ENCODE results near the gene TOB2. TPM values are rescaled to one million over a fixed set of nuclear protein-coding genes. Genes with fewer than 3 reads are reported as not detected.

The TOB2 gene
- total and polyA plus RNA-seq, 9 of the 15 experiments (the other 6 are each of a cell fraction or from before 2014, with no cell fraction given), result 3.3 to 20.5 (median 7.3) TPM

DNA sequence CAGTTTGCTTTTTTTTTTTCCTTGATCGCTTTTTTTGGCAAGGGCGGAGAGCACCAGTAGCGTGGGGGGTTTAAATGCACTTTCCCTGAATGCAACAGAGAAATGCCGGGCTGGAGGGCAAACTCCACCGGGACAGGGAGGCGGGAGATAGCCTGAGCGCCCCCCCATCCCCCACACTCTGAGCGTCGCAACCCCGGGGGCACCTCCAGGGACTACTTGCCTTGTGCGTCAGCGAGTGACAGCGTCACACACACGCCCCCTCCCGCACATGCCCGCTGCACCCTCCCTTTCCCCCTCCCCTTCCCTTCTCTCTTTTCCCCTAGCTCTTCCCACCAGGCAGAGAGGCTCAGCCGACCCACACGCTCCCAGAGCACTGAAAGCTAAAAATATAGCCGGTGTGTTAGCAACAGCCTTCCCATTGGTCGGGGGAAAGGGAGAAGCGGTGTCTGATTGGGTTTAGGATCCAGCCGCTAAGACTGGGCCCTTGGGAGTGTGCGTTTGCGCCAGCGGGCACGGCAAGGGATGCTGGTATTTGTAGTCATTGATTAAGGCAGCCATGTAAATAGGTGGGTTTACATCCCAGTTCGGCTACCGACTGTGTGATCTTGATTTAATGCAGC, 1.7 kb upstream of the TOB2 start (continued):
- TF ChIP-seq TCF3 (CRISPR knock-in tag; IDR thresholded peaks at IDR 0.05) (0 out of 2 replicates have a peak, but pooled peaks have one; percentile 16), CREM (IDR thresholded peaks at IDR 0.05; ENCODE audit: low read depth) (peak; percentile 95), CC2D1A (IDR thresholded peaks at IDR 0.05) (no peak), YBX1 (IDR thresholded peaks at IDR 0.05) (no peak), ZNF766 (CRISPR knock-in tag; conservative IDR thresholded peaks at IDR 0.05) (no peak), KHSRP (IDR thresholded peaks at IDR 0.05) (no peak), THRA (IDR thresholded peaks at IDR 0.05) (no peak), SIN3A (IDR thresholded peaks at IDR 0.05; ENCODE audit: borderline replicate concordance in 2 of 2, control insufficient read depth in 1 of 2, low read depth in 2 of 2, low read length in 2 of 2) (peak; percentile 24 to 58; a peak in 1 of 4 replicates), FOS (IDR thresholded peaks at IDR 0.05; ENCODE audit: extremely low read depth, insufficient read length) (peak; percentile 51), ERF (CRISPR knock-in tag; IDR thresholded peaks at IDR 0.05) (no peak), ATF7 (IDR thresholded peaks at IDR 0.05) (peak; percentile 37; the same call in 1 of the 2 replicates), POLR2AphosphoS5 (IDR thresholded peaks at IDR 0.05; ENCODE audit: control insufficient read depth, insufficient read depth, low read depth, low read length) (0 out of 2 replicates have a peak, but pooled peaks have one; percentile 39), HMGN3 (IDR thresholded peaks at IDR 0.05; ENCODE audit: borderline replicate concordance, extremely low read depth, insufficient read length, low read depth, low read length) (no peak), TFAP4 (CRISPR knock-in tag; IDR thresholded peaks at IDR 0.05; ENCODE audit: borderline replicate concordance) (peak; percentile 56; the same call in 1 of the 2 replicates), CREB1 (IDR thresholded peaks at IDR 0.05) (peak; percentile 84), CREB1 (CRISPR knock-in tag; IDR thresholded peaks at IDR 0.05) (peak; percentile 78), EGR1 (conservative IDR thresholded peaks at IDR 0.05) (peak; percentile 68), FOXK2 (conservative IDR thresholded peaks at IDR 0.05 in 1 of 2, IDR thresholded peaks at IDR 0.05 in 1 of 2; ENCODE audit: low read depth in 2 of 2) (peak in 1 of 2 experiments; percentile 33; a peak in 3 of 4 replicates), ARHGAP35 (IDR thresholded peaks at IDR 0.05; ENCODE audit: partially characterized antibody) (no peak), NFIX (CRISPR knock-in tag; IDR thresholded peaks at IDR 0.05; ENCODE audit: low read depth) (no peak), MXD1 (CRISPR knock-in tag; IDR thresholded peaks at IDR 0.05; ENCODE audit: borderline replicate concordance, poor library complexity, severe bottlenecking) (no peak), MYC (IDR thresholded peaks at IDR 0.05; ENCODE audit: low read depth, low read length) (peak; percentile 39), MYC (CRISPR knock-in tag; IDR thresholded peaks at IDR 0.05; ENCODE audit: borderline replicate concordance, low read depth) (no peak), NFRKB (IDR thresholded peaks at IDR 0.05; ENCODE audit: low read depth) (0 out of 2 replicates have a peak, but pooled peaks have one; percentile 7), PKNOX1 (IDR thresholded peaks at IDR 0.05) (peak; percentile 74)
- TF ChIP-seq, protein P1, sequence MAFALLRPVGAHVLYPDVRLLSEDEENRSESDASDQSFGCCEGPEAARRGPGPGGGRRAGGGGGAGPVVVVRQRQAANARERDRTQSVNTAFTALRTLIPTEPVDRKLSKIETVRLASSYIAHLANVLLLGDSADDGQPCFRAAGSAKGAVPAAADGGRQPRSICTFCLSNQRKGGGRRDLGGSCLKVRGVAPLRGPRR (CRISPR knock-in tag; IDR thresholded peaks at IDR 0.05), result no peak

All from K562 (cell line).